GM19193 (cell line): ENCODE data around the gene ZNF79.

Experiments
- POLR2A ChIP-seq: IDR thresholded peaks from 4 replicates; pipeline ENCODE4 v1.6.1; 2011; ENCODE audit not compliant: insufficient read depth, insufficient read length; ENCODE audit errors: extremely low read depth

Gene ZNF79

GRCh38 chr9:127423934-127424675 lies at the start of gene ZNF79:
Gene ZNF79 (plus strand): TSS chr9:127424382. CDS start chr9:127424788, 406 bp downstream.
- TF ChIP-seq POLR2A = peak; percentile 88

- no peak for TF ChIP-seq POLR2A
Observed at GRCh38 chr9:127380479-127380878, 43.7 kb upstream of the ZNF79 start.

GRCh38 chr9:127382541-127382940 lies 41.6 kb upstream of the ZNF79 start:
- TF ChIP-seq POLR2A = no peak

- TF ChIP-seq POLR2A = no peak
Observed at GRCh38 chr9:127384016-127384730, 40.0 kb upstream of the ZNF79 start.

GRCh38 chr9:127384901-127385300 lies 39.3 kb upstream of the ZNF79 start:
- no peak for TF ChIP-seq POLR2A

- TF ChIP-seq POLR2A = no peak
Observed at GRCh38 chr9:127386249-127386648, 37.9 kb upstream of the ZNF79 start.

- no peak for TF ChIP-seq POLR2A
Observed at GRCh38 chr9:127386981-127387380, 37.2 kb upstream of the ZNF79 start.

- TF ChIP-seq POLR2A = no peak
Observed at GRCh38 chr9:127388037-127388855, 35.9 kb upstream of the ZNF79 start.

GRCh38 chr9:127388856-127389238 lies 35.3 kb upstream of the ZNF79 start:
- no peak for TF ChIP-seq POLR2A

GRCh38 chr9:127389381-127390247 lies 34.6 kb upstream of the ZNF79 start:
- TF ChIP-seq POLR2A = no peak

- no peak for TF ChIP-seq POLR2A
Observed at GRCh38 chr9:127390248-127390545, 34.0 kb upstream of the ZNF79 start.

GRCh38 chr9:127390563-127390962 lies 33.6 kb upstream of the ZNF79 start:
- no peak for TF ChIP-seq POLR2A

GRCh38 chr9:127392166-127392565 lies 32.0 kb upstream of the ZNF79 start:
- TF ChIP-seq POLR2A = no peak

- TF ChIP-seq POLR2A = no peak
Observed at GRCh38 chr9:127392976-127393375, 31.2 kb upstream of the ZNF79 start.

- no peak for TF ChIP-seq POLR2A
Observed at GRCh38 chr9:127393645-127394044, 30.5 kb upstream of the ZNF79 start.

- TF ChIP-seq POLR2A = no peak
Observed at GRCh38 chr9:127395497-127396252, 28.5 kb upstream of the ZNF79 start.
